DMS79 (cell line): ENCODE measurements around the gene CNIH2.
"Not testable (repeated sequence)": the region's sequence is repeated elsewhere in the genome, so short reads cannot be mapped to it uniquely, and the experiment has no call there.

ENCODE experiments used
- DNase-seq: peaks from one replicate; lab custom pipeline; 2025; lab: John Stamatoyannopoulos, UW

CNIH2 gene

DNA sequence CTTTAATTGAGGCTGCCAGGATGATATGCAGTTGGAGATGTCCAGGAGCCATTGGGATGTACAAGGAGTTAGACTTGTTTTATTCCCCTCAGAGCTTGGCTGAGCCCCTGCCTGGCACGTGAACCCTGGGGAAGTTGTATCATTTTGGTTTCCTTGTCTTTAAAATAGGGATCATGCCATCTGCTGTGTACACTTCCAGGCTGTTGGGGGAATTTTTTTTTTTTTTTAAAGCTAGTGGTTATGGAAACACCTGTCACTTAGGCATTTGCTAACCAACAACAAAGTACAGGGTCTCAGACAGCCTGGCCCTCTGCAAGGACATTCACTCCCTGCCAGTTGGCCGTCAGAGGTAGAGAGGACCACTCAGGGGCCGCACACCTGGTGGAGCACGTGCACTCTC is 18.0 kb upstream of the CNIH2 start:
- no peak for DNase-seq

DNA sequence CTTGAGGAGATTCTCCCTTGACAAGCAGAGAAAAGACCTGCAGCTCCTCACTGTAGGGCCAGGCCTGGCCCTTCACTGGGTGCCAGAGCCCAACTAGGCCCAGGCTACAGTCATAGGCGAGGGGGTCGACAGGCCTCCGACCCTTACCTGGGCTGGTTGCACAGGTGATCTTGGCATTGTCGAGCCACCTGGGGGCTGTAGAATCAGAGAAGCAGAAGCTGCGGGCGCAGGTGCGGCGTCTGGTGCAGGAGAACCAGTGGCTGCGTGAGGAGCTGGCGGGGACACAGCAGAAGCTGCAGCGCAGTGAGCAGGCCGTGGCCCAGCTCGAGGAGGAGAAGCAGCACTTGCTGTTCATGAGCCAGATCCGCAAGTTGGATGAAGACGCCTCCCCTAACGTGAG is 16.4 kb upstream of the CNIH2 start:
- DNase-seq, result no peak

GRCh38 chr11:66262191-66262590 is 15.8 kb upstream of the CNIH2 start:
- DNase-seq, result no peak

DNA sequence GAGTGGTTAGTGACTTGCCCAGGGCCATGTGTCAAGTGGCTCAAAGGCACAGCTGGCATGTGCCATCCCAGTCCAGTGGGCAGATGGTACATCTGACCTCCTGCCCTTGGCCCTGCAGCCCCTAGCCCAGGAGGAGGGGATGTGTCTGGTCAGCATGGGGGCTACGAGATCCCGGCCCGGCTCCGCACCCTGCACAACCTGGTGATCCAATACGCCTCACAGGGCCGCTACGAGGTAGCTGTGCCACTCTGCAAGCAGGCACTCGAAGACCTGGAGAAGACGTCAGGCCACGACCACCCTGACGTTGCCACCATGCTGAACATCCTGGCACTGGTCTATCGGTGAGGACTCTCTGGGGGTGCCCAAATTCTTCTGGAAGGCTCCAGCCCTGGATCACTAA is 15.3 kb upstream of the CNIH2 start:
- DNase-seq, result no peak

DNA sequence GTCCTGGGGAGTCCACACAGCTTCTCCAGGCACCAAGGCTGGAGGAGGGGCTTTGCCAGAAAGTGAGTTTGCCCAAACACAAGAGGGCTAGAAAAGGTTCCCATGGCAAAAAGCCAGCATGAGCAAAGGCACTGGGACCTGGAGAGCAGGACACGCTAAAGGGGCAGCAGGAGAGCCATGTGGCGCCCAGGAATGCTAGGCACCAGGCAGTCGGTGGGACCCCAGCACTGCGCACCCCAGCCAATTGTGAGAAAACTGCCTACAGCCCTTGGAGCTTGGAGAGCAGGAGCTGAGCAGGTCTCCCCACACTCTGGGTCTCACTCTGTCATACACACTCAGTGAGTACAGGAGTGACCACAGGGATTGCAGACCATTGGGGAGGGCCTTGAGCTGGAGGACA is 14.7 kb upstream of the CNIH2 start:
- DNase-seq, result no peak

DNA sequence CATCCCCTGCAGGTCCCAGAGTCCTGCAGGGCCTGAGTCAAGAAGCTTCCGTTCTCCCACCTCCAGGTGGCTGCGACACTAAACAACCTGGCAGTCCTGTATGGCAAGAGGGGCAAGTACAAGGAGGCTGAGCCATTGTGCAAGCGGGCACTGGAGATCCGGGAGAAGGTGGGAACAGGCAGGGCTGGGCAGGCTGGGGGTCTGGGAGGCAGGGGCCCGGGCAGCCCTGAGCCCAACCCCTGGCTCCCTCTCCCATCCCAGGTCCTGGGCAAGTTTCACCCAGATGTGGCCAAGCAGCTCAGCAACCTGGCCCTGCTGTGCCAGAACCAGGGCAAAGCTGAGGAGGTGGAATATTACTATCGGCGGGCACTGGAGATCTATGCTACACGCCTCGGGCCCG is 14.2 kb upstream of the CNIH2 start:
- DNase-seq, result no peak

DNA sequence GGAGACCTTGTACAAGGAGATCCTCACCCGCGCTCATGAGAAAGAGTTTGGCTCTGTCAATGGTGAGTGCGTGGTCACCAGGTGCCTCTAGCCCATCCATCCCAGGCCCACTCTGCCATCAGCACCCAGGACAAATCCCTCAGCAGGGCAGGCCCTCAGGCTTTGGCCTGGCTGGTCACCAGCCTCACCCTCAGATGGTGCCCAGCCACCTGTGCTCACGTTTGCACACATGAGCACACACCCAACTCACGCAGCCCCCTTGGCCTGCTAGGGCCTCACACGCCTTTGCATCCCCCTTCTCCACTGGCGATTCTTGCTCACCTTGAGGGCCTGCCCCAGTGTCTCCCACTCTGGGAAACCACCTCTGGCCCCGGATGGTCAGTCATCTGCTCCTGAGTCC is 13.6 kb upstream of the CNIH2 start:
- DNase-seq, result no peak

DNA sequence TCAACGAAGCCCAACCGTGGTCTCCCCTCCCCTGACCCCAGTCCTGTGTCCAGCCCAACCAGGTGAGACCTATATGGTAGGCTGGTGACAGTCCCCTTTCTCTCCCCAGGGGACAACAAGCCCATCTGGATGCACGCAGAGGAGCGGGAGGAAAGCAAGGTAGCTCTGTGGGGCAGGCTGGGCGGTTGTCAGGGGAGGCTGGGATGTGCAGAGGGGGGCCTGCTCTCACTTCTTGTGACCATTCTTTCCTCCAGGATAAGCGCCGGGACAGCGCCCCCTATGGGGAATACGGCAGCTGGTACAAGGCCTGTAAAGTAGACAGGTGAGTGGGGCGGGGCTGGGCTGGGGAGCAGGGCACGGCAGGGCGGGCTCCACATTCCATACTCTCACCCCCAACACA is 13.1 kb upstream of the CNIH2 start:
- DNase-seq, result no peak

DNA sequence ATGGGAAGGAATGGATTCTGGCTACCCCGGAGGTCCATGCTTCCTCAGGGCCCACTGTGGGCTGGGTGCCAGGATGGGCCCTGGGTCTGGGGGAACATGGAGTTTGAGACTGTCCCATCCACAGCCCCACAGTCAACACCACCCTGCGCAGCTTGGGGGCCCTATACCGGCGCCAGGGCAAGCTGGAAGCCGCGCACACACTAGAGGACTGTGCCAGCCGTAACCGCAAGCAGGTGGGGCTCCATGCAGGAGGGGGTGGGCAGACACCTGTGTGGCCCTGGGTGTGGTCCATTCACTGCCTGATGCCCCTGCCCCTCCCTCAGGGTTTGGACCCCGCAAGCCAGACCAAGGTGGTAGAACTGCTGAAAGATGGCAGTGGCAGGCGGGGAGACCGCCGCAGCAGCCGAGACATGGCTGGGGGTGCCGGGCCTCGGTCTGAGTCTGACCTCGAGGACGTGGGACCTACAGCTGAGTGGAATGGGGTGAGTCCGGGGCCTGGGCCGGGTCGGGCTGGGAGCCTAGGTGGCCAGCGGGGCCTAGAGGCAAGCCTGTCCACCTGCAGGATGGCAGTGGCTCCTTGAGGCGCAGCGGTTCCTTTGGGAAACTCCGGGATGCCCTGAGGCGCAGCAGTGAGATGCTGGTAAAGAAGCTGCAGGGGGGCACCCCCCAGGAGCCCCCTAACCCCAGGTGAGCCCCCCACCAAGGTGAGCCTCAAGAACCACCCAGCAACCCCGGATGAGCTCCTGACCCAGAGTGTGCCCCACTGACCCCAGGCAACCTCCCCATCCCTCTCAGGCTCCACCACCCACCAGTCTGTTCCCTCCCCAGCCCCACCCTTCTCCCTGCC is 12.2 kb upstream of the CNIH2 start:
- DNase-seq, result no peak

DNA sequence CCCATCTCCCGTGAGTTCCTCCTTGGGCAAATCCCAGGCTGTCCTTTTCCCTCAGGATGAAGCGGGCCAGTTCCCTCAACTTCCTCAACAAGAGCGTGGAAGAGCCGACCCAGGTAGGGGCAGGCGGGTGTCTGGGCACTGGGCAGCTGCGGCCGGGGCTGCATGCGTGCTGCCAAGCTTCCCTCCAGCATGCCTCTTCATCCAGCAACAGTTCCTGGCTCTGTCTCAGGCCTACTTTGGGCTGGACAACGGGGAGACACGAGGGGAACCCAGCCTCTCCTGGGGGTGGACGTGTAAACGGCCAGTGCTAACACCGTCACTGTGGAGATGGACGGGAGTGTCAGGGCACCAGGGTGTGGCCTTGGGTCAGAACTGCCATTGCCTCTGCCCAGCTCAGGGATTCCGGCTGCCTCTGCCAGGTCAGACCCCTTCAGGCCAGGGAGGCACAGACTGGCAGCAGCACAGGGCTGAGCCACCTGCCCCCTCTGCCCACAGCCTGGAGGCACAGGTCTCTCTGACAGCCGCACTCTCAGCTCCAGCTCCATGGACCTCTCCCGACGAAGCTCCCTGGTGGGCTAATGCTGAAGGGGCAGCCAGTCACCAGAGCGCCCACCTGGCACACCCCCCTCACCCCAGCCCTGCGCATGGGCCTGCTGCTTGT is 11.5 kb upstream of the CNIH2 start:
- DNase-seq, result no peak

- DNase-seq, result no peak
These were observed 11.0 kb upstream of the CNIH2 start for GRCh38 chr11:66267039-66267378.

GRCh38 chr11:66267379-66268243 is 10.4 kb upstream of the CNIH2 start:
- peak; percentile 19 for DNase-seq

DNA sequence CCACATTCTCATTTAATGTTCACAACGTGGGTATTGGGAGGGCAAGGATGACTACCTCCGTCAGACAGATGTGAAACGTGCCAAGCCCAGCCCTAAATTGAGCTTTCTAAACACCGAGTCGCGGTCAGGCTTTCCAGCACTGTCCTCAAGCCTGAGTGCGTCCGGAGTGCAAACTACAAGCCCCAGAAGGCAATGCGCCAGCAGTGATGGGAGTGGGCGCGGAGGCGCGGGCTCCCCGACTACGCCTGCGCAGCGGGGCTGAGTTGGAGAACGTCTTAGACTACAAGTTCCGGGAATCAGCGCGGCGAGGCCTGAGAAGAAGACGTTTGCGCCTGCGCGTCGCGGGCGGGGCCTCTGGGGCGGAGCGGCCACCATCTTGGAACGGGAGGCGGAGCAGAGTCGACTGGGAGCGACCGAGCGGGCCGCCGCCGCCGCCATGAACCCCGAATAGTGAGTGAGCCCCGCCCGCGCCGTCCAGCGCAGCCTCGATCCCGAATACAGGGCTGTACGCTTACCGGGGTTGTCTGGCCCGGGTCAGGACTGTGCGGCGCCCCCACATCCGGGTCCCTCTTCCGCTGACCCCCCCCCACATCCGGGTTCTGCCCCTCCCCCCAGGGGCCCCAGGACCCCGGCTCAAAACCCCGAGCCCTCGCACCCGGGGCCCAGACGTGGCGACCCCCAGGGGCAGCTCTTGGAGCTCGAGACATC is 9.6 kb upstream of the CNIH2 start, which contains the start of gene RAB1B:
Gene RAB1B (plus strand): TSS at position 396 of the 708 bp plus-strand sequence. CDS start 41 bp downstream, at position 437.
- peak; percentile 96 for DNase-seq

GRCh38 chr11:66268952-66269905 is 8.7 kb upstream of the CNIH2 start:
- no peak for DNase-seq

GRCh38 chr11:66271816-66272215 is 6.2 kb upstream of the CNIH2 start:
- DNase-seq, result no peak

GRCh38 chr11:66272596-66272995 is 5.4 kb upstream of the CNIH2 start:
- no peak for DNase-seq

GRCh38 chr11:66274219-66274618 is 3.8 kb upstream of the CNIH2 start:
- DNase-seq, result no peak

DNA sequence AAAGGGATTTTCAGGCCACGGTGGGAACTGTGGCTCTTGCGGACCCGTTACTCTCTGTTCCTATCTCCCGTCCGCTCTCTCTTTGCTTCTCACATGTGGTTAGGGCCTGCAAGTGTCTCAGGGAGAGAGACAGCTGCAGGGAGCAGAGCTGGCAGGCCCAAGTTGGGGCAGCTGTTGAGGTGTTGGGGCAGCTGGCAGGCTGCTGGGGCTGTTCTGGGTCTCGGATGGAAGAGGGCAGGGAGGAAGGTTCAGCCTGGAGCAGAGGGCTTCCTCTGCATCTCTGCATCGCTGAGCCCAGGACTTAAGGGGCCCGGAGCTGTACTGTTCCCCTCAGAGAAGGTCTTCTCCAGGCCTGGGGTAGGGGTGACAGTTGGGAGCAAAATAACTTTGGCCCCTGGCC is 2.6 kb upstream of the CNIH2 start:
- DNase-seq, result no peak

GRCh38 chr11:66275984-66276612 is 1.9 kb upstream of the CNIH2 start:
- no peak for DNase-seq

GRCh38 chr11:66276619-66277018 is 1.4 kb upstream of the CNIH2 start:
- not testable (repeated sequence) for DNase-seq
